Measurements from ENCODE around the gene LRPPRC. TPM values are rescaled to one million over a fixed set of nuclear protein-coding genes. Genes with fewer than 3 reads are reported as not detected.

The LRPPRC gene
- total and polyA plus RNA-seq, 10 of the 15 experiments (the other 5 are each of a cell fraction or from before 2014, with no cell fraction given), result 34.1 to 152 (median 97.0) TPM

DNA sequence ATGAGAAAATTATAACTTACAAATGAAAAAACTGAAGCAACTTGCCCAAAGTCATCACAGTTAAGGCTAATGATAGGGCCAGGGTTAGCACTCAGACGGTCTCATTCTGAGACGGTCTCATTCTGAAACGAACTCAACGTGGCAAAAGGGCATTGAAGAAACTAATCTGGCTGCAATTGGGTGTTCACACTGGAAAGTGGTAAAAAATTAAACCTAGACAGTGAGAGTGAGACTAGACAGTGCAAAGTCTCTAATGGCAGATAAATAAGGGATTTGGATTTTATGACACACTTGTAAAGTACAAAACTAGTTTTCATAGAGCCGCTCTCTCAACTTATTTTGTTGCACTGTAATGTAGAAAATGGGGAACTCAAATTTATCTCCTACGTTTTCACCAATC lies 9.2 kb downstream of the LRPPRC start (continued):
- no peak for TF ChIP-seq ZSCAN29 (IDR thresholded peaks at IDR 0.05)

- SMC1A ChIA-PET (ENCODE audit: uncharacterized antibody, unreplicated experiment), result interaction anchor here (0.6 kb wide), 1 partner anchor 95 kb away, joined by 3 read pairs; no protein-coding TSS in a partner anchor
- no peaks in the 10 kb centered on the region for H4K20me1 ChIP-seq (ENCODE audit: control insufficient read depth, insufficient read depth)
- H3K9me3 ChIP-seq (replicated peaks; ENCODE audit: control insufficient read depth, insufficient read depth, low read length), result no peaks in the 10 kb centered on the region
- H3K9ac ChIP-seq (ENCODE audit: control insufficient read depth, insufficient read depth, low read length), result no peak overlapping the region
- 98% methylated on average over 3 of the region's 3 CpGs for WGBS (ENCODE audit: insufficient coverage, insufficient replicate concordance, low lambda C conversion rate, missing lambda C conversion rate)
- H3K36me3 ChIP-seq (ENCODE audit: control insufficient read depth in 2 of 2, insufficient read depth in 2 of 2, low read length in 1 of 2), result peaks cover 0 to 12% of the 10 kb centered on the region in 2 experiments
- no peaks in the 10 kb centered on the region for H3K27me3 ChIP-seq (replicated peaks in 1 of 2; ENCODE audit: control insufficient read depth in 2 of 2, insufficient read depth in 2 of 2, low read length in 1 of 2)
- H2AFZ ChIP-seq (ENCODE audit: control insufficient read depth, low read depth, low read length), result no peak overlapping the region
- no peaks in the 10 kb centered on the region for H3K4me1 ChIP-seq (ENCODE audit: control insufficient read depth, insufficient read depth, low read length)
- POLR2A ChIA-PET, result no interaction called here
- ATAC-seq (no peak; the same call in 2 of the 3 replicates), FAIRE-seq (no peak), DNase-seq (ENCODE audit: low read depth, low spot score) (no peak)
- intact Hi-C loops (cut with micrococcal nuclease; ENCODE audit: unreplicated experiment), result no loop called here
- H3K27ac ChIP-seq (ENCODE audit: control insufficient read depth, insufficient read depth), result no peak overlapping the region
- no peak overlapping the region for H3K4me3 ChIP-seq
- H3K4me2 ChIP-seq (ENCODE audit: control insufficient read depth, insufficient read depth), result no peak overlapping the region
- no peak for TF ChIP-seq HDGF (IDR thresholded peaks at IDR 0.05)
- no peak for TF ChIP-seq ELK1 (IDR thresholded peaks at IDR 0.05; ENCODE audit: low read depth, low read length)
- H3K79me2 ChIP-seq (ENCODE audit: control insufficient read depth, insufficient read depth, low read length), result peaks cover 44% of the 10 kb centered on the region
- BruUV-seq (replicated peaks), result no TSS peak
- in situ Hi-C loops (cut with MboI), result no loop called here
- CTCF ChIA-PET, result no interaction called here
- RAD21 ChIA-PET (ENCODE audit: unreplicated experiment), result no interaction called here
Observed at GRCh38 chr2:43985359-43985758, 10.4 kb downstream of the LRPPRC start.

DNA sequence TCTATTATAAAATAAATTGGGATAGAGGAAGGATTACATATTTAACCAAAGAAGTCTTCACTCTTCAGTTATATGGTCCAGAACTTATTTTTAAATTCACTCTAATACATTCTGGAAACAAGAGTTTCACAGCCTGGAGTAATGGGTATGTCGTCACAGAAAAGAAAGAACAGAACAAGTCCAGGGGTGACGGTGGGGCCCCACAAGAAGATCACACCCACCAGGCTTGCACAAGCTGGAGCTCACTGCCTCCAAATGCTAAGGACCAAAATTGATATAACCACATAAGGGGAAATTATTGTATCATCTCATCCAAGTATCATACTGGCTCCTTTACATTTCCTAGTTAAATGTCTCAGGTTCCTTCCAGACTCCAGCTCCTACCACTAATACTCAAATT lies 11.3 kb downstream of the LRPPRC start:
- Histone ChIP-seq H3K27me3 (replicated peaks in 1 of 2; ENCODE audit: control insufficient read depth in 2 of 2, insufficient read depth in 2 of 2, low read length in 1 of 2) (no peaks in the 10 kb centered on the region), H3K4me3 (no peak overlapping the region), H3K9me3 (replicated peaks; ENCODE audit: control insufficient read depth, insufficient read depth, low read length) (no peaks in the 10 kb centered on the region), H3K36me3 (ENCODE audit: control insufficient read depth in 2 of 2, insufficient read depth in 2 of 2, low read length in 1 of 2) (peaks cover 0 to 14% of the 10 kb centered on the region in 2 experiments), H3K4me2 (ENCODE audit: control insufficient read depth, insufficient read depth) (no peak overlapping the region), H4K20me1 (ENCODE audit: control insufficient read depth, insufficient read depth) (no peaks in the 10 kb centered on the region), H3K27ac (ENCODE audit: control insufficient read depth, insufficient read depth) (no peak overlapping the region), H3K9ac (ENCODE audit: control insufficient read depth, insufficient read depth, low read length) (no peak overlapping the region), H3K79me2 (ENCODE audit: control insufficient read depth, insufficient read depth, low read length) (peaks cover 38% of the 10 kb centered on the region), H2AFZ (ENCODE audit: control insufficient read depth, low read depth, low read length) (no peak overlapping the region), H3K4me1 (ENCODE audit: control insufficient read depth, insufficient read depth, low read length) (no peaks in the 10 kb centered on the region)
- 82% methylated on average over 2 of the region's 2 CpGs for WGBS (ENCODE audit: insufficient coverage, insufficient replicate concordance, low lambda C conversion rate, missing lambda C conversion rate)
- intact Hi-C loops (cut with micrococcal nuclease; ENCODE audit: unreplicated experiment) (no loop called here), in situ Hi-C loops (cut with MboI) (no loop called here)
- ChIA-PET CTCF (interaction anchor here (1.0 to 1.4 kb wide), 2 partner anchors 10 to 107 kb away, joined by 3 to 4 read pairs; no protein-coding TSS in a partner anchor), RAD21 (ENCODE audit: unreplicated experiment) (no interaction called here), SMC1A (ENCODE audit: uncharacterized antibody, unreplicated experiment) (no interaction called here), POLR2A (no interaction called here)
- DNase-seq (ENCODE audit: low read depth, low spot score) (no peak), FAIRE-seq (no peak), ATAC-seq (no peak)
- BruUV-seq (replicated peaks), result no TSS peak
- TF ChIP-seq BHLHE40 (IDR thresholded peaks at IDR 0.05; ENCODE audit: borderline replicate concordance in 1 of 2, low read depth in 2 of 2, low read length in 1 of 2), result no peak
- TF ChIP-seq FOS (IDR thresholded peaks at IDR 0.05; ENCODE audit: borderline replicate concordance, extremely low read depth, insufficient read length), result no peak
- TF ChIP-seq JUNB (IDR thresholded peaks at IDR 0.05), result no peak
- no peak for TF ChIP-seq IKZF1 (conservative IDR thresholded peaks at IDR 0.05)
- TF ChIP-seq GABPA (IDR thresholded peaks at IDR 0.05; ENCODE audit: low read depth), result no peak
- TF ChIP-seq POLR2AphosphoS2 (IDR thresholded peaks at IDR 0.05; ENCODE audit: low read depth, low read length), result no peak
- no peak for TF ChIP-seq POLR2AphosphoS5 (IDR thresholded peaks at IDR 0.05; ENCODE audit: low read length)
